BLaER1 (cell line): ENCODE results near the gene TMEM232.

Experiments
- H3K27ac ChIP-seq: shearing (Covaris generic); formaldehyde crosslinking; 2 replicates; pipeline ENCODE4 v1.8.1; 2022
- H3K27me3 ChIP-seq: shearing (Covaris generic); formaldehyde crosslinking; 2 replicates; pipeline ENCODE4 v1.8.1; 2022
- H3K36me3 ChIP-seq: shearing (Covaris generic); formaldehyde crosslinking; 2 replicates; pipeline ENCODE4 v1.8.1; 2022
- H3K4me1 ChIP-seq: shearing (Covaris generic); formaldehyde crosslinking; 2 replicates; pipeline ENCODE4 v1.8.1; 2022
- H3K4me2 ChIP-seq: shearing (Covaris generic); formaldehyde crosslinking; 2 replicates; pipeline ENCODE4 v1.8.1; 2022
- H3K4me3 ChIP-seq: shearing (Covaris generic); formaldehyde crosslinking; 2 replicates; pipeline ENCODE4 v1.8.1; 2022
- H3K9ac ChIP-seq: shearing (Covaris generic); formaldehyde crosslinking; 2 replicates; pipeline ENCODE4 v1.8.1; 2022
- H3K9me3 ChIP-seq: shearing (Covaris generic); formaldehyde crosslinking; 2 replicates; pipeline ENCODE4 v1.8.1; 2022
- H4K20me1 ChIP-seq: shearing (Covaris generic); formaldehyde crosslinking; 2 replicates; pipeline ENCODE4 v1.8.1; 2022
- Cebpa-rat ChIP-seq: shearing (Covaris generic); IDR thresholded peaks from 2 replicates; pipeline ENCODE4 v1.8.1; 2022

Gene TMEM232

GRCh38 chr5:110726249-110727024 lies at the start of gene TMEM232:
Gene TMEM232, minus strand, starts transcription at chr5:110726671. Its CDS starts 59,319 bp downstream, at chr5:110667352.
- Histone ChIP-seq H3K4me3 (no peak within 1 kb of the TSS), H3K27me3 (no peaks in the 10 kb centered on the region), H3K36me3 (no peaks in the 10 kb centered on the region), H3K4me1 (no peaks in the 10 kb centered on the region), H3K27ac (no peak within 1 kb of the TSS), H3K4me2 (no peak within 1 kb of the TSS), H3K9me3 (0 out of 2 replicates have a peak, but pooled peaks cover 5% of the 10 kb centered on the region), H4K20me1 (no peaks in the 10 kb centered on the region), H3K9ac (no peak within 1 kb of the TSS)
- no peak for TF ChIP-seq Cebpa-rat

- Histone ChIP-seq H3K27ac (no peak overlapping the region), H3K27me3 (no peaks in the 10 kb centered on the region), H3K4me3 (no peak overlapping the region), H3K9ac (no peak overlapping the region), H3K9me3 (no peaks in the 10 kb centered on the region), H3K36me3 (no peaks in the 10 kb centered on the region), H4K20me1 (no peaks in the 10 kb centered on the region), H3K4me2 (no peak overlapping the region), H3K4me1 (no peaks in the 10 kb centered on the region)
- TF ChIP-seq Cebpa-rat = no peak
These were observed 43.8 kb upstream of the TMEM232 start for GRCh38 chr5:110770286-110770685.

- Histone ChIP-seq H3K4me2 (no peak overlapping the region), H3K9ac (no peak overlapping the region), H3K9me3 (no peaks in the 10 kb centered on the region), H3K4me1 (no peaks in the 10 kb centered on the region), H3K27ac (no peak overlapping the region), H3K36me3 (no peaks in the 10 kb centered on the region), H3K27me3 (no peaks in the 10 kb centered on the region), H3K4me3 (no peak overlapping the region), H4K20me1 (no peaks in the 10 kb centered on the region)
- no peak for TF ChIP-seq Cebpa-rat
These were observed 42.7 kb upstream of the TMEM232 start for GRCh38 chr5:110769000-110769681.

GRCh38 chr5:110768138-110768860 lies 41.8 kb upstream of the TMEM232 start:
- Histone ChIP-seq H3K9me3 (no peaks in the 10 kb centered on the region), H3K27me3 (no peaks in the 10 kb centered on the region), H4K20me1 (no peaks in the 10 kb centered on the region), H3K4me1 (no peaks in the 10 kb centered on the region), H3K27ac (no peak overlapping the region), H3K4me3 (no peak overlapping the region), H3K9ac (no peak overlapping the region), H3K36me3 (no peaks in the 10 kb centered on the region), H3K4me2 (no peak overlapping the region)
- TF ChIP-seq Cebpa-rat = no peak

- Histone ChIP-seq H3K36me3 (peaks cover 57% of the 10 kb centered on the region), H3K4me1 (no peaks in the 10 kb centered on the region), H3K27ac (no peak overlapping the region), H3K4me2 (no peak overlapping the region), H4K20me1 (0 out of 2 replicates have a peak, but pooled peaks cover 5% of the 10 kb centered on the region), H3K9me3 (no peaks in the 10 kb centered on the region), H3K27me3 (no peaks in the 10 kb centered on the region), H3K4me3 (no peak overlapping the region), H3K9ac (no peak overlapping the region)
- TF ChIP-seq Cebpa-rat = no peak
These were observed 33.7 kb upstream of the TMEM232 start for GRCh38 chr5:110760158-110760557.

GRCh38 chr5:110757118-110757729 lies 30.8 kb upstream of the TMEM232 start:
- peaks cover 67% of the 10 kb centered on the region for H3K36me3 ChIP-seq
- no peak overlapping the region for H3K4me2 ChIP-seq
- H3K9ac ChIP-seq = no peak overlapping the region
- no peak overlapping the region for H3K4me3 ChIP-seq
- H3K27ac ChIP-seq = no peak overlapping the region
- no peaks in the 10 kb centered on the region for H3K9me3 ChIP-seq
- 0 out of 2 replicates have a peak, but pooled peaks cover 5% of the 10 kb centered on the region for H4K20me1 ChIP-seq
- no peaks in the 10 kb centered on the region for H3K27me3 ChIP-seq
- no peaks in the 10 kb centered on the region for H3K4me1 ChIP-seq
- no peak for TF ChIP-seq Cebpa-rat

- H3K27me3 ChIP-seq = no peaks in the 10 kb centered on the region
- TF ChIP-seq Cebpa-rat = no peak
- H4K20me1 ChIP-seq = no peaks in the 10 kb centered on the region
- H3K4me1 ChIP-seq = no peaks in the 10 kb centered on the region
- H3K9ac ChIP-seq = no peak overlapping the region
- H3K27ac ChIP-seq = no peak overlapping the region
- H3K4me2 ChIP-seq = no peak overlapping the region
- peaks cover 57% of the 10 kb centered on the region for H3K36me3 ChIP-seq
- H3K4me3 ChIP-seq = no peak overlapping the region
- H3K9me3 ChIP-seq = no peaks in the 10 kb centered on the region
These were observed 27.7 kb upstream of the TMEM232 start for GRCh38 chr5:110754181-110754580.

GRCh38 chr5:110753600-110753999 lies 27.1 kb upstream of the TMEM232 start:
- Histone ChIP-seq H3K4me2 (no peak overlapping the region), H3K9me3 (no peaks in the 10 kb centered on the region), H3K4me1 (no peaks in the 10 kb centered on the region), H3K36me3 (peaks cover 59% of the 10 kb centered on the region), H3K27ac (no peak overlapping the region), H3K4me3 (no peak overlapping the region), H4K20me1 (no peaks in the 10 kb centered on the region), H3K27me3 (no peaks in the 10 kb centered on the region), H3K9ac (no peak overlapping the region)
- TF ChIP-seq Cebpa-rat = no peak

- no peak overlapping the region for H3K4me3 ChIP-seq
These were observed 26.5 kb upstream of the TMEM232 start for GRCh38 chr5:110752953-110753352.

More at GRCh38 chr5:110752953-110753352, 26.5 kb upstream of the TMEM232 start:
- Histone ChIP-seq H3K9ac (no peak overlapping the region), H4K20me1 (no peaks in the 10 kb centered on the region), H3K27ac (no peak overlapping the region), H3K36me3 (peaks cover 61% of the 10 kb centered on the region), H3K9me3 (no peaks in the 10 kb centered on the region), H3K4me1 (no peaks in the 10 kb centered on the region), H3K27me3 (no peaks in the 10 kb centered on the region), H3K4me2 (no peak overlapping the region)
- TF ChIP-seq Cebpa-rat = no peak
